Activated CD4-positive, alpha-beta T cell treated with anti-CD3 and anti-CD28 coated beads, Interleukin-2, amount 10 ng/mL, durations not matched to agents 7 days and 5 days (primary cell): ENCODE results near the gene RANBP2. TPM values are rescaled to one million over a fixed set of nuclear protein-coding genes. Genes with fewer than 3 reads are reported as not detected.
"Not testable (repeated sequence)": the region's sequence is repeated elsewhere in the genome, so short reads cannot be mapped to it uniquely, and the experiment has no call there.

Experiments used
- CTCF ChIA-PET: fragments of 350-600 bp; sonication (Branson Sonifier 250); formaldehyde crosslinking; loops from one replicate; lab custom pipeline; 2021; ENCODE audit warnings: antibody characterized with exemption; lab: Charles Lee
- POLR2A ChIA-PET: fragments of 350-600 bp; sonication (Branson Sonifier 250); formaldehyde crosslinking; loops from one replicate; lab custom pipeline; 2021; ENCODE audit warnings: antibody characterized with exemption; lab: Charles Lee
- DNase-seq: peaks from one replicate; pipeline ENCODE4 v3.0.0-alpha.2; 2020
- H3K27ac Mint-ChIP-seq: one replicate; pipeline ENCODE4 v1.8.0; 2021; ENCODE audit warnings: mild to moderate bottlenecking, moderate library complexity, mixed read lengths
- H3K27me3 Mint-ChIP-seq: one replicate; pipeline ENCODE4 v1.8.0; 2021; ENCODE audit warnings: mixed read lengths
- H3K36me3 Mint-ChIP-seq: one replicate; pipeline ENCODE4 v1.8.0; 2021; ENCODE audit warnings: low read depth, mixed read lengths
- H3K4me1 Mint-ChIP-seq: one replicate; pipeline ENCODE4 v1.8.0; 2021; ENCODE audit warnings: mixed read lengths
- H3K4me3 Mint-ChIP-seq: one replicate; pipeline ENCODE4 v1.8.0; 2021; ENCODE audit warnings: mild to moderate bottlenecking, moderate library complexity, mixed read lengths
- H3K9me3 Mint-ChIP-seq: one replicate; pipeline ENCODE4 v1.8.0; 2021; ENCODE audit warnings: mixed read lengths
- total RNA-seq, 2 experiments: library from RNA; stranded (reverse); gene quantifications; one replicate each; pipeline ENCODE4 v1.2.3, GENCODE V29; 2021

Gene RANBP2
- 10 to 100 TPM; 46.9 to 52.0 TPM for total RNA-seq

DNA sequence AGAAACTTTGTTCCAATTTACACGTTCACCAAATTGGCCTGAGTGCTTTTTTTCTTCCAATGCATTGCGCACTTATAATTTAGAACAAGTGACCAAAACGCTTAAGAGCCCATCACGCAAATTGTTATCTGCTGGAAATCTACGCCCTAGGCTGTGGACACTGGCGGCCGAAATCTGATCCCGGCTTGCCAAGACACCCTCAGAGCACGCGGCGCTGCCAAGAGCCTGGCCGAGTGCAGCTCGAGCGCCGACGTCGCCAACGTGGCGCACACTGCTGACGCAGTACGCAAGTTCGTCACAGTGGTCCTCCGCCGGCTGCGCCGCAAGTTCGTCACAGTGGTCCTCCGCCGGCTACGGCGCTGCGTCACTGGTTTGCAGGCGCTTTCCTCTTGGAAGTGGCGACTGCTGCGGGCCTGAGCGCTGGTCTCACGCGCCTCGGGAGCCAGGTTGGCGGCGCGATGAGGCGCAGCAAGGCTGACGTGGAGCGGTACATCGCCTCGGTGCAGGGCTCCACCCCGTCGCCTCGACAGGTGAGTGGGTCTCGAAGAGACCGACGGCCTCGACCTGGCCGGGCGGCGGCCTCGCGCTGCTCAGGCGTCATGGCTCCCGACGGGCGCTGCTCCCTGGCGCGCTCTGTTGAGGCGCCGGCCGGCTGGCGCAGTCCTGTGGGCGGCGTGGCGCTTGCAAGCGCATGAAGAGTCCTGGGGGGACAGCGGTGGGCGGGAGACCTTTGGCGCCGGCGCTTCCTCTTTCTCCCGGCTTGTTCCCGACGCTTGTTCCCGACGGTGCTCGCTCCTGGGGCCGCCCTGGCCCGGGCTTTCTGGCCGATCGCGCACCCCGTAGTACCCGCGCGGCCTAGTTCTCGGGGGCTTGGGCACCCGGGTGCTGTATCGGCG, at the start of gene RANBP2:
RANBP2 (plus strand) TSS at position 334 of the 896 bp plus-strand sequence; CDS start at position 459, 125 bp downstream.
- no peaks in the 10 kb centered on the region for H3K27me3 Mint-ChIP-seq
- H3K4me1 Mint-ChIP-seq: peaks cover 23% of the 10 kb centered on the region
- H3K27ac Mint-ChIP-seq: peak within 1 kb of the TSS; percentile 99
- ChIA-PET POLR2A (no interaction called here), CTCF (no interaction called here)
- H3K9me3 Mint-ChIP-seq: no peaks in the 10 kb centered on the region
- peak within 1 kb of the TSS; percentile 85 for H3K4me3 Mint-ChIP-seq
- DNase-seq: peak; percentile 94
- H3K36me3 Mint-ChIP-seq: no peaks in the 10 kb centered on the region

DNA sequence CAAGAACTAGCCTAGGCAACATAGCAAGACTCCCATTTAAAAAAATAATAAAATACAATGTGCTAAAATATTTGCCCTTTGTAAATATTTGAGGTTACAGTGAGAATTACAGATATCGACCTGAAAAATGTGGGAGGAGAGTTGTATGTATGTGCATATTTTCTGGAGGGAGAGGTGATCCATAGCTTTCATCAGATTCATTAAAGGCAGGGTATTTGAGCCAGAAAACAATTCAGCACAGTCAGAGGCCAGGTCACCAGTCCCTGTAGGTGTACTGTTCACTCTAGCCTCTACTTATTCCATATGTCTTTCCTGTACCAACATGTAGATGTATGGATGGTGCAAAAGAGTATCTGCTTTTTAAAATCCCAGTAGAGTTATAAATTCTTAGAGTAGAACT, 49.0 kb upstream of the RANBP2 start:
- H3K4me1 Mint-ChIP-seq, H3K4me3 Mint-ChIP-seq, POLR2A ChIA-PET, H3K36me3 Mint-ChIP-seq, CTCF ChIA-PET, H3K27me3 Mint-ChIP-seq, H3K27ac Mint-ChIP-seq, DNase-seq, H3K9me3 Mint-ChIP-seq: not testable (repeated sequence)

GRCh38 chr2:108672200-108672805, 47.0 kb upstream of the RANBP2 start:
- H3K27me3 Mint-ChIP-seq, POLR2A ChIA-PET, H3K4me3 Mint-ChIP-seq: not testable (repeated sequence)

DNA sequence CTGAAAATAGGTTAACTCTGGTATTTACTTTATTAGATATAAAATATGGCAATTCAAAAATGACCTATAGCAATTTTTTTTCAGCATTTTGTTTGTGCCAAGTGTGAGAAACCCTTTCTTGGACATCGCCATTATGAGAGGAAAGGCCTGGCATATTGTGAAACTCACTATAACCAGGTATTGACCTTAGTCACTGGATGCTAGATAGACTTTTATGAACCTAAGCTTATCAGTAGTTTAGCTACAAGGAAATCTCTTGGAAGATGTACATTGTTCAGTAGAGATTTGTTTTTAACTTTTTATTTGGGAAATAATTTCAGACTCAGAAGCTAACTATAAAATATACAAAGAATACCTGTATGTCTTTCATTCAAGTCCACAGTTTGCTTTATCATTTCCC, 42.8 kb upstream of the RANBP2 start:
- H3K27ac Mint-ChIP-seq, CTCF ChIA-PET: not testable (repeated sequence)
- peaks cover 25% of the 10 kb centered on the region for H3K36me3 Mint-ChIP-seq

More at GRCh38 chr2:108672200-108672805, 47.0 kb upstream of the RANBP2 start:
- DNase-seq, H3K27ac Mint-ChIP-seq, CTCF ChIA-PET, H3K4me1 Mint-ChIP-seq, H3K36me3 Mint-ChIP-seq, H3K9me3 Mint-ChIP-seq: not testable (repeated sequence)

GRCh38 chr2:108677239-108677744, 42.0 kb upstream of the RANBP2 start:
- H3K9me3 Mint-ChIP-seq, CTCF ChIA-PET, H3K27ac Mint-ChIP-seq, H3K4me3 Mint-ChIP-seq, H3K27me3 Mint-ChIP-seq, POLR2A ChIA-PET, DNase-seq: not testable (repeated sequence)
- H3K36me3 Mint-ChIP-seq: peaks cover 25% of the 10 kb centered on the region
- H3K4me1 Mint-ChIP-seq: peaks cover 16% of the 10 kb centered on the region

More for the DNA sequence above, 42.8 kb upstream of the RANBP2 start:
- POLR2A ChIA-PET, DNase-seq, H3K9me3 Mint-ChIP-seq, H3K27me3 Mint-ChIP-seq, H3K4me3 Mint-ChIP-seq: not testable (repeated sequence)
- peaks cover 16% of the 10 kb centered on the region for H3K4me1 Mint-ChIP-seq

DNA sequence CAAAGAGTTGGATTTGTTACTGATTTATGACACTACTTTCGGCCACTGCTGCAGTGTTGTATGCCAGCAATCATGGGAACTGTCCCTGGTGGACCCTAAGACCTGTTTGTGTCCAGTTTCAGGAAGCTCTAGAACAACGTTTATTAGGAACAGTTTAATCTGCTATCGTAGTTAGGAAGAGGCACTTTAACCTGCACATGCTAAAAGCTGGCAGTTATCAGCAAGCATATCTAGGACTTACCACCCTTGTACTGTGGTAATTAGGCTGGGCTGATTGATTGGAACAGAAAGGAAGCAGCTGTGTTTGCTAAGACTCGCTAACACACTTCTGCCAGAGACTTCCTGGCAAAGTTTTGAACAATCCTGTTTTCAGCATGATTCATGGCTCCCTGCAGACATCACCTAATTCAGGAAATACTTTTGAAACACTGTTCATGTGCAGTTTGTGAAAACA, 41.1 kb upstream of the RANBP2 start:
- H3K4me3 Mint-ChIP-seq, CTCF ChIA-PET, H3K27me3 Mint-ChIP-seq, H3K27ac Mint-ChIP-seq, DNase-seq, POLR2A ChIA-PET, H3K9me3 Mint-ChIP-seq: not testable (repeated sequence)
- Mint-ChIP-seq H3K4me1 (peaks cover 16% of the 10 kb centered on the region), H3K36me3 (peaks cover 25% of the 10 kb centered on the region)

DNA sequence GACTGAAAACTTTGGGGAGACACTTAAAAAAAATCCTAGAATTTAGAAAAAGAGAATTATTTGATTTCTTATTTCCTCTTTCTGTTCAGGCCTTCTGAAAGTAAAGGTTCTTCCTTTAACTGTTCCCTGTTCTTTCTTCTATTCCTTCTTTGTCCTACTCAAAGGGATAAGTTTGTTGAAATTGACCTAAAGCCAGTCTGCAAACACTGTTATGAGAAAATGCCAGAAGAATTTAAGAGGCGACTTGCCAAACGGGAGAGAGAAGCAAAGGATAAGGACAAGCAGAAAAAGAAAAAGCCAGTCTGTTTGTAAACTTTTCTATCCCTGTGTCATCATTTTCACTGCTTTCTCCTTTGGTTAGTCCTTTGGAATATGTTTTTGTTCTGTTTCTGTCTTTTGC, 38.5 kb upstream of the RANBP2 start:
- H3K4me3 Mint-ChIP-seq, H3K9me3 Mint-ChIP-seq, CTCF ChIA-PET, H3K27me3 Mint-ChIP-seq, POLR2A ChIA-PET, DNase-seq: not testable (repeated sequence)
- Mint-ChIP-seq H3K27ac (peak overlapping the region; percentile 25), H3K36me3 (peaks cover 29% of the 10 kb centered on the region), H3K4me1 (peaks cover 13% of the 10 kb centered on the region)

- CTCF ChIA-PET, H3K27me3 Mint-ChIP-seq, H3K4me3 Mint-ChIP-seq, H3K27ac Mint-ChIP-seq, H3K4me1 Mint-ChIP-seq, DNase-seq, POLR2A ChIA-PET, H3K9me3 Mint-ChIP-seq, H3K36me3 Mint-ChIP-seq: not testable (repeated sequence)
These were observed 30.2 kb upstream of the RANBP2 start for GRCh38 chr2:108688818-108689756.

DNA sequence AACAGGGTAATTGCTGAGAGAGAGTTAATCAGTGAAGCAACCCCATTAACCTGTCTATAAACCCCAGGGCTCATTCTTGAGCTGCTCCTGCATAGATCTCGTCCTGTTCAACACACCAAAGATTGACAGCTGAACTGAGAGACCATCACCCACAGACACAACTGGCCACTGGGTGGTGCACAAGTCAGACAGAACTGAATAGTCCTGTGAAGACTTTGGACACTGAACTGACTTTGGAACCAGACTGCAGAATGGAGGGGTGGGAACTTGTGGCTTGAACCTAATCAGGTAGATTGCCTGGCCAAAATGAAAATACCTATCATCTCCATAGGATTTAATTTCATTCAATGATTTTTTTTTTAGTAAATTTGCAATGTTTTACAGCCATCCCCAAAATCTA, 29.3 kb upstream of the RANBP2 start:
- H3K36me3 Mint-ChIP-seq, POLR2A ChIA-PET, H3K9me3 Mint-ChIP-seq, H3K4me3 Mint-ChIP-seq, H3K27me3 Mint-ChIP-seq, DNase-seq, CTCF ChIA-PET, H3K4me1 Mint-ChIP-seq, H3K27ac Mint-ChIP-seq: not testable (repeated sequence)

DNA sequence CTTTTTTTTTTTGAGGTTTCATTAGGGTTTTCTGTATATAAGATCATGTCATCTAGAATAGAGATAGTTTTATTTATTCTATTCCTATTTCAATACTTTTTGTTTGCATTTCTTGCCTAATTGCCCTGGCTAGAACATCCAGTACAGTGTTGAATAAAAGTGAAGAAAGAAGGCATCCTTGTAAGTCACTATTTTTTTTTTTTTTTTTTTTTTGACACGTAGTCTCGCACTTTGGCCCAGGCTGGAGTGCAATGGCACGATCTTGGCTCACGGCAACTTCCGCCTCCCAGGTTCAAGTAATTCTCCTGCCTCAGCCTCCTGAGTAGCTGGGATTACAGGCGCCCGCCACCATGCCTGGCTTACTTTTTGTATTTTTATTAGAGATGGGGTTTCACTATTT, 27.8 kb upstream of the RANBP2 start:
- Mint-ChIP-seq H3K27me3 (no peaks in the 10 kb centered on the region), H3K4me1 (no peaks in the 10 kb centered on the region), H3K27ac (no peak overlapping the region), H3K4me3 (no peak overlapping the region), H3K9me3 (no peaks in the 10 kb centered on the region), H3K36me3 (peaks cover 1% of the 10 kb centered on the region)
- no peak for DNase-seq
- CTCF ChIA-PET: no interaction called here
- POLR2A ChIA-PET: interaction anchor here (0.5 kb wide), 1 partner anchor 21 kb away, joined by 3 read pairs; no protein-coding TSS in a partner anchor

- Mint-ChIP-seq H3K36me3 (peaks cover 1% of the 10 kb centered on the region), H3K4me1 (peaks cover 2% of the 10 kb centered on the region), H3K27ac (no peak overlapping the region), H3K9me3 (peaks cover 1% of the 10 kb centered on the region), H3K4me3 (no peak overlapping the region), H3K27me3 (no peaks in the 10 kb centered on the region)
- CTCF ChIA-PET: no interaction called here
- POLR2A ChIA-PET: no interaction called here
- DNase-seq: no peak
These were observed 18.1 kb upstream of the RANBP2 start for GRCh38 chr2:108701208-108701607.

DNA sequence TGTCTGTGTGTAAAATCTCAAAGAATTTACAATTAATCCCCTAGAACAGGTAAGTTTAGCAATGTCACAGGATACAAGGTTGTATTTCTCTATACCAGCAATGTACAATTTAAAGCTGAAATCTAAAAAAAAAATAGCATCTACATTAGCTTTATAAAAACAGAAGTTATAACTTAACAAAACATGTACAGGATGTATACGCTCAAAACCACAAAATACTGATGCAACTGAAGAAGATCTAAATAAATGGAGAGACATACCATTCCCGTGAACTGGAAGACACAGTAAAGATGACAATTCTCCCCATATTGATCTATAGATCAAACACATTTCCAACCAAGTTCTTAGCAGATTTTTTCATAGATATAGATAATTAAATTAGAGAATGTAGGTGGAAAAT, 17.5 kb upstream of the RANBP2 start:
- no peak overlapping the region for H3K4me3 Mint-ChIP-seq
- ChIA-PET CTCF (interaction anchor here (1.2 kb wide), 1 partner anchor 19 kb away, joined by 3 read pairs; no protein-coding TSS in a partner anchor), POLR2A (no interaction called here)
- no peaks in the 10 kb centered on the region for H3K27me3 Mint-ChIP-seq
- no peaks in the 10 kb centered on the region for H3K36me3 Mint-ChIP-seq
- H3K27ac Mint-ChIP-seq: no peak overlapping the region
- DNase-seq: no peak
- H3K9me3 Mint-ChIP-seq: peaks cover 3% of the 10 kb centered on the region
- peaks cover 2% of the 10 kb centered on the region for H3K4me1 Mint-ChIP-seq
